HepG2 (cell line): ENCODE results near the gene CLPTM1. TPM values are rescaled to one million over a fixed set of nuclear protein-coding genes. Genes with fewer than 3 reads are reported as not detected.

ENCODE experiments used
- ATAC-seq: fragments of 200-7000 bp; cut with Tn5 transposase; 3 replicates; pipeline ENCODE4 v1.9.1; 2020; ENCODE audit warnings: mild to moderate bottlenecking, moderate library complexity
- BruUV-seq: library from RNA; stranded (reverse); fragments of 400-500 nt; replicated peaks from 2 replicates; lab custom pipeline; 2021; lab: Mats Ljungman, UMichigan
- CTCF ChIA-PET: fragments of 300-600 bp; formaldehyde crosslinking; extraction: SDS; loops from one replicate; lab custom pipeline; 2021; ENCODE audit warnings: low total read pairs, inconsistent platforms, low intra/inter-chr PET ratio; lab: Yijun Ruan, JAX
- POLR2A ChIA-PET: fragments of 350-600 bp; sonication (Branson Sonifier 250); formaldehyde crosslinking; loops from one replicate; lab custom pipeline; 2020; ENCODE audit warnings: antibody characterized with exemption, inconsistent platforms; lab: Yijun Ruan, JAX
- DNase-seq: peaks from one replicate; pipeline ENCODE4 v3.0.0-alpha.2; 2015; ENCODE audit warnings: low spot score
- FAIRE-seq: peaks from 3 replicates; lab custom pipeline; 2011; peaks lifted over from hg19 to GRCh38; lab: Jason Lieb, UNC
- H2AFZ ChIP-seq: one replicate; pipeline ENCODE4 v1.6.1; 2011; ENCODE audit warnings: low read length, inconsistent platforms
- H3K27ac ChIP-seq: fragments of 300-600 bp; 3 replicates; pipeline ENCODE4 v1.8.0; 2011; ENCODE audit warnings: mixed run types, mild to moderate bottlenecking, mixed read lengths, low read length, inconsistent platforms; ENCODE audit not compliant: insufficient read depth; ENCODE audit errors: extremely low read length
- H3K27me3 ChIP-seq, 2 experiments: fragments of 200-600 bp in 1 of 2; 2 replicates in 1 of 2; 3 replicates in 1 of 2; pipeline versions ENCODE4 v1.6.0 to v1.8.0; 2011; ENCODE audit warnings: low read length in 2 of 2, mild to moderate bottlenecking in 2 of 2, moderate library complexity in 2 of 2, inconsistent platforms in 1 of 2; ENCODE audit not compliant: insufficient read depth in 2 of 2, control insufficient read depth in 1 of 2
- H3K36me3 ChIP-seq, 2 experiments: fragments of 200-600 bp in 1 of 2; replicated peaks in 1 of 2; 2 replicates in 1 of 2; 3 replicates in 1 of 2; pipeline versions ENCODE4 v1.5.1 to v1.8.0; 2011; ENCODE audit warnings: low read length in 2 of 2, inconsistent platforms in 1 of 2; ENCODE audit not compliant: insufficient read depth in 2 of 2, control insufficient read depth in 1 of 2
- H3K4me1 ChIP-seq: 2 replicates; pipeline ENCODE4 v1.5.1; 2012; ENCODE audit warnings: low read length, inconsistent platforms; ENCODE audit not compliant: insufficient read depth
- H3K4me2 ChIP-seq: 2 replicates; pipeline ENCODE4 v1.6.0; 2011; ENCODE audit warnings: low read depth, low read length, inconsistent platforms
- H3K4me3 ChIP-seq, 3 experiments: fragments of 200-600 bp in 1 of 3; sonication (generic), shearing (Covaris generic) in 1 of 3; replicated peaks in 1 of 3; 2 replicates each; pipeline ENCODE4 v1.5.1; 2011 to 2016; ENCODE audit warnings: low read length in 3 of 3, inconsistent platforms in 2 of 3, low read depth in 2 of 3, mild to moderate bottlenecking in 2 of 3, control low read depth in 1 of 3, mixed read lengths in 1 of 3; ENCODE audit not compliant: insufficient read depth in 1 of 3
- H3K79me2 ChIP-seq: one replicate; pipeline ENCODE4 v1.6.1; 2011; ENCODE audit warnings: low read length, inconsistent platforms; ENCODE audit not compliant: insufficient read depth
- H3K9ac ChIP-seq: 2 replicates; pipeline ENCODE4 v1.6.0; 2011; ENCODE audit warnings: mild to moderate bottlenecking, low read depth, low read length, inconsistent platforms; ENCODE audit not compliant: insufficient read depth
- H3K9me3 ChIP-seq: 2 replicates; pipeline ENCODE4 v1.5.1; 2012; ENCODE audit warnings: mild to moderate bottlenecking, low read length
- H4K20me1 ChIP-seq: 2 replicates; pipeline ENCODE4 v1.6.0; 2011; ENCODE audit warnings: inconsistent platforms, mild to moderate bottlenecking, low read length, moderate library complexity; ENCODE audit not compliant: insufficient read depth
- CAMTA2 ChIP-seq: sonication (generic); formaldehyde crosslinking; IDR thresholded peaks from 2 replicates; pipeline ENCODE4 v1.4.0; 2020; ENCODE audit warnings: mild to moderate bottlenecking, missing genetic modification reagents, borderline replicate concordance
- CREBL2 ChIP-seq: sonication (generic); formaldehyde crosslinking; IDR thresholded peaks from 2 replicates; pipeline ENCODE4 v1.8.1; 2023; ENCODE audit warnings: missing genetic modification reagents, mild to moderate bottlenecking, borderline replicate concordance
- CSRNP1 ChIP-seq: sonication (generic); formaldehyde crosslinking; IDR thresholded peaks from 2 replicates; pipeline ENCODE4 v1.8.1; 2023; ENCODE audit warnings: mild to moderate bottlenecking, missing genetic modification reagents
- FOXO4 ChIP-seq: sonication (generic); formaldehyde crosslinking; conservative IDR thresholded peaks from 2 replicates; pipeline ENCODE4 v1.8.1; 2023; ENCODE audit warnings: missing genetic modification reagents
- HNRNPH1 ChIP-seq: fragments of 200-400 bp; formaldehyde crosslinking; optimal IDR thresholded peaks from 2 replicates; pipeline ENCODE3; 2017; ENCODE audit warnings: mild to moderate bottlenecking, low read depth, low read length
- MED1 ChIP-seq: sonication (generic); formaldehyde crosslinking; IDR thresholded peaks from 2 replicates; pipeline ENCODE4 v1.4.0; 2020; ENCODE audit warnings: missing genetic modification reagents
- PITX1 ChIP-seq: sonication (generic); formaldehyde crosslinking; IDR thresholded peaks from 2 replicates; pipeline ENCODE4 v1.5.1; 2020; ENCODE audit warnings: mild to moderate bottlenecking, missing genetic modification reagents
- ZNF280B ChIP-seq: sonication (generic); formaldehyde crosslinking; IDR thresholded peaks from 2 replicates; pipeline ENCODE4 v1.5.0; 2020; ENCODE audit warnings: missing genetic modification reagents, mild to moderate bottlenecking, borderline replicate concordance
- ZNF331 ChIP-seq: sonication (generic); formaldehyde crosslinking; IDR thresholded peaks from 2 replicates; pipeline ENCODE4 v1.4.0; 2020; ENCODE audit warnings: missing genetic modification reagents
- ZNF343 ChIP-seq: sonication (generic); formaldehyde crosslinking; IDR thresholded peaks from 2 replicates; pipeline ENCODE4 v1.4.0; 2020; ENCODE audit warnings: mild to moderate bottlenecking, missing genetic modification reagents
- ZNF354B ChIP-seq: sonication (generic); formaldehyde crosslinking; IDR thresholded peaks from 2 replicates; pipeline ENCODE4 v1.8.0; 2022; ENCODE audit warnings: mild to moderate bottlenecking, missing genetic modification reagents
- ZNF441 ChIP-seq: sonication (generic); formaldehyde crosslinking; IDR thresholded peaks from 2 replicates; pipeline ENCODE4 v1.7.0; 2021; ENCODE audit warnings: missing genetic modification reagents, borderline replicate concordance
- ZNF451 ChIP-seq: sonication (generic); formaldehyde crosslinking; IDR thresholded peaks from 2 replicates; pipeline ENCODE4 v1.5.0; 2020; ENCODE audit warnings: mild to moderate bottlenecking, missing genetic modification reagents
- WGBS: methylation state at CpG from one replicate; pipeline ENCODE4 v1.1.6; 2017; ENCODE audit warnings: low lambda C conversion rate; 5-methylcytosine and 5-hydroxymethylcytosine counted together
- in situ Hi-C: cut with HindIII; loops from 2 replicates; pipeline ENCODE4 v1.10.0; 2017; ENCODE audit warnings: low pct_unique_long_range_greater_than_20kb; ENCODE audit not compliant: extremely low pct_ligation_motif_present
- intact Hi-C: fragments of 100-400 bp; cut with micrococcal nuclease; formaldehyde crosslinking; loops from one replicate; pipeline ENCODE4 v1.10.0; 2022; ENCODE audit not compliant: unreplicated experiment
- polyA plus RNA-seq, 8 experiments: library from polyadenylated mRNA; depleted of rRNA in 3 of 8; stranded (reverse) in 7 of 8; unstranded in 1 of 8; fragments of >200 nt; fragmentation: Illumina TruSeq in 4 of 8; extraction: Trizol in 4 of 8; gene quantifications; 2 replicates each; pipeline versions ENCODE4 v1.2.1 to v1.2.3, GENCODE V29; 2011 to 2016; ENCODE audit warnings: low read depth in 4 of 8, missing spikeins in 1 of 8, mixed read lengths in 1 of 8; ENCODE audit not compliant: insufficient read depth in 1 of 8
- total RNA-seq, 5 experiments: library from RNA; depleted of rRNA; stranded (reverse); fragments of >200 nt; fragmentation: Illumina TruSeq; extraction: Trizol; gene quantifications; 2 replicates each; pipeline ENCODE4 v1.2.3, GENCODE V29; 2016; ENCODE audit warnings: low read depth in 1 of 5

CLPTM1 gene
- total and polyA plus RNA-seq, 2 of the 13 experiments (the other 11 are each of a cell fraction or from before 2014, with no cell fraction given) = 34.9 to 42.8 TPM

- Histone ChIP-seq H3K4me3 (peak overlapping the region in 1 of 3 experiments; percentile 24; a peak in 1 of 6 replicates), H2AFZ (no peak overlapping the region), H3K4me1 (peaks cover 47% of the 10 kb centered on the region), H3K27me3 (no peaks in the 10 kb centered on the region; a peak in 1 of 5 replicates), H3K36me3 (peaks cover 7 to 29% of the 10 kb centered on the region in 2 experiments), H3K9ac (peak overlapping the region; percentile 97; the same call in 1 of the 2 replicates)
- no peak for DNase-seq
- no peak for FAIRE-seq
- BruUV-seq = no TSS peak
- TF ChIP-seq MED1 (CRISPR knock-in tag) (no peak), ZNF280B (CRISPR knock-in tag) (peak; percentile 66; the same call in 1 of the 2 replicates)
- TF ChIP-seq, all 625 proteins: peak for 1
- ChIA-PET CTCF (no interaction called here), POLR2A (interaction anchor here (1.2 to 5.2 kb wide), 3 partner anchors 12 to 53 kb away, joined by 3 to 57 read pairs (median 9); partner anchors contain the start of genes APOC2 and APOE)
- WGBS = 100% methylated on average over 4 of the region's 7 CpGs
- Histone ChIP-seq H3K79me2 (peaks cover 65% of the 10 kb centered on the region), H3K27ac (no peak overlapping the region), H3K9me3 (no peaks in the 10 kb centered on the region), H4K20me1 (peaks cover 19% of the 10 kb centered on the region), H3K4me2 (peak overlapping the region; percentile 96)
- intact Hi-C loops = loop anchor here (10.0 kb wide), 1 partner anchor 113 kb away; the partner anchor contains the start of gene NECTIN2
- no peak for ATAC-seq
- in situ Hi-C loops = no loop called here
Observed at GRCh38 chr19:44957526-44957925, 2.3 kb downstream of the CLPTM1 start.

GRCh38 chr19:44958090-44958489 is 2.9 kb downstream of the CLPTM1 start:
- CTCF ChIA-PET = no interaction called here
- no TSS peak for BruUV-seq
- POLR2A ChIA-PET = interaction anchor here (2.4 to 5.2 kb wide), 2 partner anchors 47 to 53 kb away, joined by 9 to 57 read pairs; partner anchors contain the start of gene APOE
- Histone ChIP-seq H2AFZ (no peak overlapping the region), H3K79me2 (peaks cover 65% of the 10 kb centered on the region), H3K4me1 (peaks cover 47% of the 10 kb centered on the region), H3K27me3 (no peaks in the 10 kb centered on the region; a peak in 1 of 5 replicates), H3K27ac (no peak overlapping the region), H4K20me1 (peaks cover 19% of the 10 kb centered on the region), H3K9me3 (no peaks in the 10 kb centered on the region), H3K4me3 (no peak overlapping the region), H3K4me2 (0 out of 2 replicates have a peak overlapping the region, but pooled peaks have one; percentile 96), H3K9ac (0 out of 2 replicates have a peak overlapping the region, but pooled peaks have one; percentile 97), H3K36me3 (peaks cover 7 to 30% of the 10 kb centered on the region in 2 experiments)
- DNase-seq = no peak
- FAIRE-seq = no peak
- 97% methylated on average over 9 of the region's 9 CpGs for WGBS
- intact Hi-C loops (loop anchor here (10.0 kb wide), 1 partner anchor 113 kb away; the partner anchor contains the start of gene NECTIN2), in situ Hi-C loops (no loop called here)
- no peak for ATAC-seq
- TF ChIP-seq ZNF441 (CRISPR knock-in tag) = no peak
- no peak for TF ChIP-seq PITX1 (CRISPR knock-in tag)
- no peak for TF ChIP-seq CREBL2
- TF ChIP-seq ZNF331 (CRISPR knock-in tag) = no peak
- no peak for TF ChIP-seq HNRNPH1
- TF ChIP-seq CSRNP1 (CRISPR knock-in tag) = no peak
- TF ChIP-seq ZNF354B (CRISPR knock-in tag) = no peak
- TF ChIP-seq FOXO4 (CRISPR knock-in tag) = no peak
- TF ChIP-seq ZNF343 (CRISPR knock-in tag) = no peak
- no peak for TF ChIP-seq ZNF451
- TF ChIP-seq CAMTA2 (CRISPR knock-in tag) = no peak
